ENCODE data around the gene TMC7. TPM values are rescaled to one million over a fixed set of nuclear protein-coding genes. Genes with fewer than 3 reads are reported as not detected.

Gene TMC7
- total and polyA plus RNA-seq, 2 donors (not counting 1 experiment from before 2014, with no cell fraction given): 0.18 to 1.5 TPM

- Histone ChIP-seq H3K4me2 (ENCODE audit: extremely low read depth, insufficient read depth, low read length) (no peak overlapping the region), H3K9ac (ENCODE audit: insufficient read depth, low read length) (no peak overlapping the region), H3K4me1 (ENCODE audit: control insufficient read depth, extremely low read depth, insufficient read depth, low read length) (no peaks in the 10 kb centered on the region), H4K20me1 (ENCODE audit: control insufficient read depth, extremely low read depth, insufficient read depth, low read length) (no peaks in the 10 kb centered on the region), H3K36me3 (ENCODE audit: control insufficient read depth, insufficient read depth, low read length) (no peaks in the 10 kb centered on the region), H3K79me2 (ENCODE audit: control insufficient read depth, insufficient read depth, low read length) (no peaks in the 10 kb centered on the region), H3K9me3 (ENCODE audit: control insufficient read depth, insufficient read depth, low read depth, low read length) (no peaks in the 10 kb centered on the region), H3K27ac (ENCODE audit: insufficient read depth, low read length) (no peak overlapping the region), H3K27me3 (ENCODE audit: control insufficient read depth, insufficient read depth, low read length) (no peaks in the 10 kb centered on the region), H2AFZ (ENCODE audit: low read length) (no peak overlapping the region), H3K4me3 (replicated peaks in 1 of 4; ENCODE audit: control extremely low read depth in 1 of 4, insufficient read depth in 1 of 4, low read depth in 3 of 4, low read length in 4 of 4) (no peak overlapping the region)
- DNase-seq (ENCODE audit: low read depth in 2 of 2): no peak
- TF ChIP-seq EZH2 (IDR thresholded peaks at IDR 0.05; ENCODE audit: low read length, missing control alignments) (no peak), CTCF (conservative IDR thresholded peaks at IDR 0.05 in 1 of 2, IDR thresholded peaks at IDR 0.05 in 1 of 2; ENCODE audit: low read depth in 1 of 2, low read length in 2 of 2) (no peak)
Measured at GRCh38 chr16:19046062-19046461, 62.3 kb downstream of the TMC7 start.

GRCh38 chr16:19062706-19063105 lies 79.0 kb downstream of the TMC7 start:
- Histone ChIP-seq H3K9ac (ENCODE audit: insufficient read depth, low read length) (no peak overlapping the region), H3K4me2 (ENCODE audit: extremely low read depth, insufficient read depth, low read length) (no peak overlapping the region), H3K27ac (ENCODE audit: insufficient read depth, low read length) (no peak overlapping the region), H3K79me2 (ENCODE audit: control insufficient read depth, insufficient read depth, low read length) (no peaks in the 10 kb centered on the region), H2AFZ (ENCODE audit: low read length) (no peak overlapping the region), H3K4me1 (ENCODE audit: control insufficient read depth, extremely low read depth, insufficient read depth, low read length) (no peaks in the 10 kb centered on the region), H3K27me3 (ENCODE audit: control insufficient read depth, insufficient read depth, low read length) (no peaks in the 10 kb centered on the region), H3K9me3 (ENCODE audit: control insufficient read depth, insufficient read depth, low read depth, low read length) (no peaks in the 10 kb centered on the region), H3K4me3 (replicated peaks in 1 of 4; ENCODE audit: control extremely low read depth in 1 of 4, insufficient read depth in 1 of 4, low read depth in 3 of 4, low read length in 4 of 4) (no peak overlapping the region), H3K36me3 (ENCODE audit: control insufficient read depth, insufficient read depth, low read length) (no peaks in the 10 kb centered on the region), H4K20me1 (ENCODE audit: control insufficient read depth, extremely low read depth, insufficient read depth, low read length) (no peaks in the 10 kb centered on the region)
- no peak for DNase-seq (ENCODE audit: low read depth in 2 of 2)
- TF ChIP-seq EZH2 (IDR thresholded peaks at IDR 0.05; ENCODE audit: low read length, missing control alignments) (no peak), CTCF (conservative IDR thresholded peaks at IDR 0.05 in 1 of 2, IDR thresholded peaks at IDR 0.05 in 1 of 2; ENCODE audit: low read depth in 1 of 2, low read length in 2 of 2) (no peak)

DNA sequence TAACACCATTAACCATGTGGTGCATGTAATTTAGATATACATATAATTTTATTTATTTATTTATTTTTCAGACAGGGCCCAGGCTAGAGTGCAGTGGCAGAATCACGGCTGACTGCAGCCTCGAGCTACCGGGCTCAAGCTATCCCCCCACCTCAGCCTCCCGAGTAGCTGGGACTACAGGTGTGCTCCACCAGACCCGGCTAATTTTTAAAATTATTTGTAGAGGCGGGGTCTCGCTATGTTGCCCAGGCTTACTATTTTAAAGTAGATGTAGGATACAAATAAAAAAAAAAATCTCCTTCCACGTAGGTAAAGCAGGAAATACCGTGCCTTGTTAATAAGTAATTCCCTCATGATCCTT lies 83.2 kb downstream of the TMC7 start:
- no peak for TF ChIP-seq EZH2 (IDR thresholded peaks at IDR 0.05; ENCODE audit: low read length, missing control alignments)
- no peak for TF ChIP-seq CTCF (conservative IDR thresholded peaks at IDR 0.05 in 1 of 2, IDR thresholded peaks at IDR 0.05 in 1 of 2; ENCODE audit: low read depth in 1 of 2, low read length in 2 of 2)
- no peaks in the 10 kb centered on the region for H3K36me3 ChIP-seq (ENCODE audit: control insufficient read depth, insufficient read depth, low read length)
- H3K79me2 ChIP-seq (ENCODE audit: control insufficient read depth, insufficient read depth, low read length): no peaks in the 10 kb centered on the region
- no peaks in the 10 kb centered on the region for H3K9me3 ChIP-seq (ENCODE audit: control insufficient read depth, insufficient read depth, low read depth, low read length)
- H3K4me1 ChIP-seq (ENCODE audit: control insufficient read depth, extremely low read depth, insufficient read depth, low read length): no peaks in the 10 kb centered on the region
- peak overlapping the region in 2 of 4 experiments; percentile 26 to 88 for H3K4me3 ChIP-seq (replicated peaks in 1 of 4; ENCODE audit: control extremely low read depth in 1 of 4, insufficient read depth in 1 of 4, low read depth in 3 of 4, low read length in 4 of 4)
- no peak for DNase-seq (ENCODE audit: low read depth in 2 of 2)
- H3K27ac ChIP-seq (ENCODE audit: insufficient read depth, low read length): peak overlapping the region; percentile 100
- H3K9ac ChIP-seq (ENCODE audit: insufficient read depth, low read length): peak overlapping the region; percentile 38
- peak overlapping the region; percentile 9 for H2AFZ ChIP-seq (ENCODE audit: low read length)
- no peaks in the 10 kb centered on the region for H3K27me3 ChIP-seq (ENCODE audit: control insufficient read depth, insufficient read depth, low read length)
- H4K20me1 ChIP-seq (ENCODE audit: control insufficient read depth, extremely low read depth, insufficient read depth, low read length): no peaks in the 10 kb centered on the region
- H3K4me2 ChIP-seq (ENCODE audit: extremely low read depth, insufficient read depth, low read length): no peak overlapping the region
